GM12872 (cell line): ENCODE data around the gene CDYL.

Experiments
- CTCF ChIP-seq: IDR thresholded peaks from 3 replicates; pipeline ENCODE4 v1.5.1; 2011; ENCODE audit warnings: low read depth, mild to moderate bottlenecking, low read length, moderate library complexity; ENCODE audit not compliant: insufficient read depth

CDYL gene

GRCh38 chr6:4858194-4859015 is 82.2 kb downstream of the CDYL start:
- TF ChIP-seq CTCF = no peak

- no peak for TF ChIP-seq CTCF
These were observed 84.2 kb downstream of the CDYL start for GRCh38 chr6:4860387-4860786.

- no peak for TF ChIP-seq CTCF
These were observed 85.4 kb downstream of the CDYL start for GRCh38 chr6:4861564-4861963.

- TF ChIP-seq CTCF = no peak
These were observed 88.3 kb downstream of the CDYL start for GRCh38 chr6:4864519-4864918.

GRCh38 chr6:4870821-4871494 is 94.8 kb downstream of the CDYL start:
- TF ChIP-seq CTCF = no peak

- TF ChIP-seq CTCF = no peak
These were observed 95.6 kb downstream of the CDYL start for GRCh38 chr6:4871825-4872224.

- TF ChIP-seq CTCF = no peak
These were observed 96.6 kb downstream of the CDYL start for GRCh38 chr6:4872841-4873240.
